ENCODE measurements around the gene GHRH. TPM values are rescaled to one million over a fixed set of nuclear protein-coding genes. Genes with fewer than 3 reads are reported as not detected.

The GHRH gene
- total RNA-seq, 1 experiment from 2014 or later: not detected

GRCh38 chr20:37237656-37238055 lies 24.0 kb downstream of the GHRH start:
- Histone ChIP-seq H3K4me3 (replicated peaks in 1 of 2; ENCODE audit: low read depth in 1 of 2, low read length in 2 of 2) (no peak overlapping the region), H3K27ac (ENCODE audit: low read depth, low read length) (no peak overlapping the region), H3K79me2 (ENCODE audit: insufficient read depth, low read length) (no peaks in the 10 kb centered on the region), H4K20me1 (ENCODE audit: insufficient read depth) (no peaks in the 10 kb centered on the region), H3K36me3 (ENCODE audit: control insufficient read depth in 1 of 2, insufficient read depth in 2 of 2, low read length in 2 of 2) (peaks cover 72 to 76% of the 10 kb centered on the region in 2 experiments), H2AFZ (ENCODE audit: low read depth, low read length, poor library complexity, severe bottlenecking) (no peak overlapping the region), H3K27me3 (ENCODE audit: insufficient read depth, low read length) (no peaks in the 10 kb centered on the region), H3K9me2 (ENCODE audit: insufficient read depth) (no peaks in the 10 kb centered on the region), H3K4me1 (ENCODE audit: control insufficient read depth in 1 of 2, insufficient read depth in 2 of 2, low read length in 2 of 2) (no peaks in the 10 kb centered on the region), H3K4me2 (ENCODE audit: low read length) (no peak overlapping the region), H3K9me3 (ENCODE audit: control insufficient read depth in 1 of 2, insufficient read depth in 1 of 2, low read depth in 1 of 2, low read length in 2 of 2) (no peaks in the 10 kb centered on the region), H3K9ac (ENCODE audit: low read length) (no peak overlapping the region)
- ChIA-PET POLR2A (no interaction called here), RAD21 (ENCODE audit: low non-redundant PET in 1 of 2, low total read pairs in 2 of 2, uncharacterized antibody in 2 of 2, unreplicated experiment in 2 of 2) (no interaction called here), CTCF (no interaction called here)
- DNase-seq (ENCODE audit: low read depth, low spot score): no peak
- intact Hi-C loops (cut with micrococcal nuclease): no loop called here
- no TSS peak for BruUV-seq (replicated peaks)
- TF ChIP-seq ZNF274 (IDR thresholded peaks at IDR 0.05; ENCODE audit: low read depth, low read length): no peak
- TF ChIP-seq CBX3 (IDR thresholded peaks at IDR 0.05; ENCODE audit: low read depth): no peak
- no peak for TF ChIP-seq MAX (IDR thresholded peaks at IDR 0.05)
- no peak for ATAC-seq

GRCh38 chr20:37236462-37236861 lies 25.2 kb downstream of the GHRH start:
- H2AFZ ChIP-seq (ENCODE audit: low read depth, low read length, poor library complexity, severe bottlenecking): no peak overlapping the region
- H4K20me1 ChIP-seq (ENCODE audit: insufficient read depth): no peaks in the 10 kb centered on the region
- H3K36me3 ChIP-seq (ENCODE audit: control insufficient read depth in 1 of 2, insufficient read depth in 2 of 2, low read length in 2 of 2): peaks cover 65 to 76% of the 10 kb centered on the region in 2 experiments
- ChIA-PET CTCF (no interaction called here), POLR2A (no interaction called here), RAD21 (ENCODE audit: low non-redundant PET in 1 of 2, low total read pairs in 2 of 2, uncharacterized antibody in 2 of 2, unreplicated experiment in 2 of 2) (no interaction called here)
- H3K4me1 ChIP-seq (ENCODE audit: control insufficient read depth in 1 of 2, insufficient read depth in 2 of 2, low read length in 2 of 2): no peaks in the 10 kb centered on the region
- H3K9me2 ChIP-seq (ENCODE audit: insufficient read depth): no peaks in the 10 kb centered on the region
- no peak overlapping the region for H3K9ac ChIP-seq (ENCODE audit: low read length)
- H3K27ac ChIP-seq (ENCODE audit: low read depth, low read length): no peak overlapping the region
- intact Hi-C loops (cut with micrococcal nuclease): no loop called here
- BruUV-seq (replicated peaks): no TSS peak
- H3K9me3 ChIP-seq (ENCODE audit: control insufficient read depth in 1 of 2, insufficient read depth in 1 of 2, low read depth in 1 of 2, low read length in 2 of 2): no peaks in the 10 kb centered on the region
- ATAC-seq (no peak), DNase-seq (ENCODE audit: low read depth, low spot score) (no peak)
- no peak overlapping the region for H3K4me2 ChIP-seq (ENCODE audit: low read length)
- H3K27me3 ChIP-seq (ENCODE audit: insufficient read depth, low read length): no peaks in the 10 kb centered on the region
- H3K4me3 ChIP-seq (replicated peaks in 1 of 2; ENCODE audit: low read depth in 1 of 2, low read length in 2 of 2): no peak overlapping the region
- H3K79me2 ChIP-seq (ENCODE audit: insufficient read depth, low read length): no peaks in the 10 kb centered on the region
- no peak for TF ChIP-seq POLR2AphosphoS5 (IDR thresholded peaks at IDR 0.05; ENCODE audit: low read depth, low read length)
- no peak for TF ChIP-seq MAX (IDR thresholded peaks at IDR 0.05)
- TF ChIP-seq SIN3A (IDR thresholded peaks at IDR 0.05; ENCODE audit: low read depth): no peak
- TF ChIP-seq SP1 (IDR thresholded peaks at IDR 0.05; ENCODE audit: low read depth): no peak
- no peak for TF ChIP-seq FOSL1 (IDR thresholded peaks at IDR 0.05; ENCODE audit: low read depth)
- TF ChIP-seq ATF3 (IDR thresholded peaks at IDR 0.05): no peak
- TF ChIP-seq ZFX (IDR thresholded peaks at IDR 0.05): no peak
- TF ChIP-seq EZH2phosphoT487 (IDR thresholded peaks at IDR 0.05; ENCODE audit: borderline replicate concordance): no peak
- no peak for TF ChIP-seq SRF (IDR thresholded peaks at IDR 0.05; ENCODE audit: low read depth)
- no peak for TF ChIP-seq REST (IDR thresholded peaks at IDR 0.05; ENCODE audit: low read depth)
- TF ChIP-seq JUND (IDR thresholded peaks at IDR 0.05): no peak
- no peak for TF ChIP-seq CEBPB (IDR thresholded peaks at IDR 0.05; ENCODE audit: low read depth)
- no peak for TF ChIP-seq POLR2A (IDR thresholded peaks at IDR 0.05; ENCODE audit: borderline replicate concordance, extremely low read depth, insufficient read depth, insufficient read length)
- TF ChIP-seq ZNF274 (IDR thresholded peaks at IDR 0.05; ENCODE audit: low read depth, low read length): no peak

Data from HCT116 (cell line).